GM23338 (cell line): ENCODE results near the gene ECPAS.

Source experiments
- CTCF ChIP-seq, 2 experiments: fragments of 200-600 bp in 1 of 2; sonication (generic) in 1 of 2; conservative IDR thresholded peaks; 2 replicates each; pipeline versions ENCODE4 v1.5.1 to v1.6.1; 2016 to 2017; ENCODE audit warnings: antibody characterized with exemption in 2 of 2, low read depth in 2 of 2, mild to moderate bottlenecking in 2 of 2, moderate library complexity in 1 of 2
- EZH2 ChIP-seq: fragments of 200-600 bp; sonication (generic); IDR thresholded peaks from one replicate; pipeline ENCODE4 v1.8.0; 2017; ENCODE audit warnings: antibody characterized with exemption, mild to moderate bottlenecking, low read depth; ENCODE audit not compliant: unreplicated experiment
- EZH2phosphoT487 ChIP-seq: fragments of 200-600 bp; sonication (generic); IDR thresholded peaks from one replicate; pipeline ENCODE4 v1.8.1; 2018; ENCODE audit warnings: antibody characterized with exemption; ENCODE audit not compliant: unreplicated experiment
- JUNB ChIP-seq: IDR thresholded peaks from one replicate; pipeline ENCODE4 v1.6.1; 2016; ENCODE audit warnings: antibody characterized with exemption; ENCODE audit not compliant: unreplicated experiment
- NANOG ChIP-seq: IDR thresholded peaks from 2 replicates; pipeline ENCODE4 v1.6.1; 2016; ENCODE audit warnings: antibody characterized with exemption, borderline replicate concordance
- POLR2AphosphoS5 ChIP-seq: IDR thresholded peaks from 2 replicates; pipeline ENCODE4 v1.6.1; 2016; ENCODE audit warnings: antibody characterized with exemption, low read depth
- REST ChIP-seq: IDR thresholded peaks from one replicate; pipeline ENCODE4 v1.6.1; 2018; ENCODE audit warnings: antibody characterized with exemption; ENCODE audit not compliant: unreplicated experiment
- STAT1 ChIP-seq: IDR thresholded peaks from one replicate; pipeline ENCODE4 v1.6.1; 2016; ENCODE audit warnings: antibody characterized with exemption; ENCODE audit not compliant: unreplicated experiment
- ZNF114 ChIP-seq: fragments of 250-450 bp; sonication (Bioruptor Pico); IDR thresholded peaks from 2 replicates; pipeline ENCODE4 v1.5.0; 2020; ENCODE audit warnings: mild to moderate bottlenecking, moderate library complexity

GRCh38 chr9:111436571-111436970, 47.6 kb downstream of the ECPAS start:
- TF ChIP-seq CTCF (conservative IDR thresholded peaks at IDR 0.05; ENCODE audit: low read depth in 2 of 2) (no peak), EZH2 (no peak), REST (no peak), EZH2phosphoT487 (no peak), STAT1 (no peak), NANOG (no peak), POLR2AphosphoS5 (no peak), JUNB (no peak), ZNF114 (no peak)
